Activated CD8-positive, alpha-beta T cell treated with anti-CD3 and anti-CD28 coated beads, Interleukin-2, amount 10 ng/mL, durations not matched to agents 7 days and 5 days (primary cell): ENCODE measurements around the gene EDEM1. TPM values are rescaled to one million over a fixed set of nuclear protein-coding genes. Genes with fewer than 3 reads are reported as not detected.
A peak's percentile ranks its signal among the peaks of the same experiment; 100 is the strongest.

Source experiments
- ATAC-seq: fragments of 150-1000 bp; cut with Tn5 transposase; one replicate; pipeline ENCODE4 v1.10.0; 2021; ENCODE audit warnings: moderate library complexity
- CTCF ChIA-PET: fragments of 350-600 bp; sonication (Branson Sonifier 250); formaldehyde crosslinking; loops from one replicate; lab custom pipeline; 2021; ENCODE audit warnings: antibody characterized with exemption; lab: Charles Lee
- POLR2A ChIA-PET: fragments of 350-600 bp; sonication (Branson Sonifier 250); formaldehyde crosslinking; loops from one replicate; lab custom pipeline; 2021; ENCODE audit warnings: antibody characterized with exemption; lab: Charles Lee
- DNase-seq: peaks from one replicate; pipeline ENCODE4 v3.0.0-alpha.2; 2020
- H3K27ac Mint-ChIP-seq: one replicate; pipeline ENCODE4 v1.8.0; 2021; ENCODE audit warnings: mild to moderate bottlenecking, mixed read lengths
- H3K27me3 Mint-ChIP-seq: one replicate; pipeline ENCODE4 v1.8.0; 2021; ENCODE audit warnings: low read depth, mixed read lengths
- H3K36me3 Mint-ChIP-seq: one replicate; pipeline ENCODE4 v1.8.0; 2021; ENCODE audit warnings: low read depth, mixed read lengths
- H3K4me1 Mint-ChIP-seq: one replicate; pipeline ENCODE4 v1.8.0; 2021; ENCODE audit warnings: low read depth, mixed read lengths
- H3K4me3 Mint-ChIP-seq: one replicate; pipeline ENCODE4 v1.8.0; 2021; ENCODE audit warnings: mild to moderate bottlenecking, mixed read lengths
- H3K9me3 Mint-ChIP-seq: one replicate; pipeline ENCODE4 v1.8.0; 2022; ENCODE audit warnings: mixed read lengths; ENCODE audit not compliant: insufficient read depth
- total RNA-seq, 2 experiments: library from RNA; stranded (reverse); gene quantifications; one replicate each; pipeline ENCODE4 v1.2.3, GENCODE V29; 2021

Gene EDEM1
- total RNA-seq, 2 experiments from 2014 or later: 81.7 to 84.3 TPM

GRCh38 chr3:5191555-5192304 lies 4.2 kb downstream of the EDEM1 start:
- no peaks in the 10 kb centered on the region for H3K9me3 Mint-ChIP-seq
- no peaks in the 10 kb centered on the region for H3K27me3 Mint-ChIP-seq
- peaks cover 63% of the 10 kb centered on the region for H3K4me1 Mint-ChIP-seq
- H3K4me3 Mint-ChIP-seq: peak overlapping the region; percentile 56
- ATAC-seq (no peak), DNase-seq (no peak)
- CTCF ChIA-PET: interaction anchor here (0.9 to 2.5 kb wide), 5 partner anchors 10 to 480 kb away, joined by 4 to 10 read pairs (median 7); no protein-coding TSS in a partner anchor
- POLR2A ChIA-PET: interaction anchor here (1.1 kb wide), 1 partner anchor 10 kb away, joined by 7 read pairs; no protein-coding TSS in a partner anchor
- peaks cover 64% of the 10 kb centered on the region for H3K36me3 Mint-ChIP-seq
- peak overlapping the region; percentile 75 for H3K27ac Mint-ChIP-seq

GRCh38 chr3:5192571-5193365 lies 5.3 kb downstream of the EDEM1 start:
- Mint-ChIP-seq H3K4me3 (peak overlapping the region; percentile 56), H3K27me3 (no peaks in the 10 kb centered on the region), H3K4me1 (peaks cover 69% of the 10 kb centered on the region), H3K27ac (peak overlapping the region; percentile 75), H3K36me3 (peaks cover 74% of the 10 kb centered on the region), H3K9me3 (no peaks in the 10 kb centered on the region)
- POLR2A ChIA-PET: no interaction called here
- DNase-seq (no peak), ATAC-seq (no peak)
- CTCF ChIA-PET: interaction anchor here (0.9 to 2.7 kb wide), 6 partner anchors 9 to 481 kb away, joined by 4 to 10 read pairs (median 8); no protein-coding TSS in a partner anchor

GRCh38 chr3:5194341-5194740 lies 6.8 kb downstream of the EDEM1 start:
- Mint-ChIP-seq H3K4me1 (peaks cover 84% of the 10 kb centered on the region), H3K9me3 (no peaks in the 10 kb centered on the region), H3K4me3 (no peak overlapping the region), H3K27me3 (no peaks in the 10 kb centered on the region), H3K27ac (peak overlapping the region; percentile 71), H3K36me3 (peaks cover 77% of the 10 kb centered on the region)
- POLR2A ChIA-PET: interaction anchor here (1.0 to 1.3 kb wide), 2 partner anchors 8 to 214 kb away, joined by 3 to 5 read pairs; no protein-coding TSS in a partner anchor
- ATAC-seq (peak; percentile 28), DNase-seq (no peak)
- CTCF ChIA-PET: interaction anchor here (0.6 to 2.7 kb wide), 5 partner anchors 33 to 483 kb away, joined by 3 to 10 read pairs (median 8); no protein-coding TSS in a partner anchor

- ChIA-PET CTCF (interaction anchor here (0.6 to 2.7 kb wide), 4 partner anchors 33 to 484 kb away, joined by 3 to 10 read pairs (median 6); no protein-coding TSS in a partner anchor), POLR2A (interaction anchor here (0.5 to 1.0 kb wide), 3 partner anchors 8 to 73 kb away, joined by 3 to 4 read pairs (median 3); partner anchors contain the start of gene ARL8B)
- H3K4me1 Mint-ChIP-seq: peaks cover 88% of the 10 kb centered on the region
- DNase-seq: peak; percentile 70
- H3K27ac Mint-ChIP-seq: peak overlapping the region; percentile 71
- peaks cover 78% of the 10 kb centered on the region for H3K36me3 Mint-ChIP-seq
- ATAC-seq: peak; percentile 70
- peak overlapping the region; percentile 19 for H3K4me3 Mint-ChIP-seq
- no peaks in the 10 kb centered on the region for H3K27me3 Mint-ChIP-seq
- no peaks in the 10 kb centered on the region for H3K9me3 Mint-ChIP-seq
These were observed 7.4 kb downstream of the EDEM1 start for GRCh38 chr3:5194801-5195509.

GRCh38 chr3:5195605-5196004 lies 8.1 kb downstream of the EDEM1 start:
- peaks cover 86% of the 10 kb centered on the region for H3K4me1 Mint-ChIP-seq
- H3K4me3 Mint-ChIP-seq: peak overlapping the region; percentile 9
- POLR2A ChIA-PET: interaction anchor here (0.6 to 1.0 kb wide), 2 partner anchors 73 to 410 kb away, joined by 3 to 4 read pairs; partner anchors contain the start of gene ARL8B
- peak; percentile 6 for ATAC-seq
- peak overlapping the region; percentile 84 for H3K27ac Mint-ChIP-seq
- H3K27me3 Mint-ChIP-seq: no peaks in the 10 kb centered on the region
- CTCF ChIA-PET: interaction anchor here (1.8 to 3.7 kb wide), 2 partner anchors 8 to 484 kb away, joined by 8 to 19 read pairs; partner anchors contain the start of gene EDEM1
- H3K9me3 Mint-ChIP-seq: no peaks in the 10 kb centered on the region
- peaks cover 77% of the 10 kb centered on the region for H3K36me3 Mint-ChIP-seq
- DNase-seq: peak; percentile 43

GRCh38 chr3:5197022-5197421 lies 9.5 kb downstream of the EDEM1 start:
- Mint-ChIP-seq H3K27me3 (no peaks in the 10 kb centered on the region), H3K27ac (peak overlapping the region; percentile 84), H3K4me3 (peak overlapping the region; percentile 46), H3K9me3 (no peaks in the 10 kb centered on the region), H3K4me1 (peaks cover 79% of the 10 kb centered on the region), H3K36me3 (peaks cover 80% of the 10 kb centered on the region)
- CTCF ChIA-PET: interaction anchor here (0.9 to 3.7 kb wide), 9 partner anchors 9 to 485 kb away, joined by 3 to 19 read pairs (median 5); partner anchors contain the start of gene EDEM1
- POLR2A ChIA-PET: interaction anchor here (0.6 to 3.6 kb wide), 7 partner anchors 9 to 893 kb away, joined by 3 to 56 read pairs (median 4); partner anchors contain the start of genes BHLHE40 and EDEM1
- DNase-seq (no peak), ATAC-seq (no peak)

- H3K9me3 Mint-ChIP-seq: no peaks in the 10 kb centered on the region
- peaks cover 79% of the 10 kb centered on the region for H3K36me3 Mint-ChIP-seq
- peak; percentile 65 for DNase-seq
- peak overlapping the region; percentile 84 for H3K27ac Mint-ChIP-seq
- H3K4me1 Mint-ChIP-seq: peaks cover 72% of the 10 kb centered on the region
- ChIA-PET CTCF (interaction anchor here (1.1 to 3.7 kb wide), 9 partner anchors 10 to 486 kb away, joined by 3 to 19 read pairs (median 5); partner anchors contain the start of gene EDEM1), POLR2A (interaction anchor here (0.6 to 3.6 kb wide), 5 partner anchors 9 to 893 kb away, joined by 3 to 56 read pairs (median 4); partner anchors contain the start of genes BHLHE40 and EDEM1)
- peak; percentile 61 for ATAC-seq
- H3K4me3 Mint-ChIP-seq: peak overlapping the region; percentile 46
- no peaks in the 10 kb centered on the region for H3K27me3 Mint-ChIP-seq
These were observed 10.2 kb downstream of the EDEM1 start for GRCh38 chr3:5197470-5198312.

GRCh38 chr3:5198313-5198677 lies 10.8 kb downstream of the EDEM1 start:
- no peaks in the 10 kb centered on the region for H3K27me3 Mint-ChIP-seq
- peak overlapping the region; percentile 84 for H3K27ac Mint-ChIP-seq
- H3K4me3 Mint-ChIP-seq: peak overlapping the region; percentile 37
- DNase-seq (no peak), ATAC-seq (no peak)
- H3K36me3 Mint-ChIP-seq: peaks cover 80% of the 10 kb centered on the region
- ChIA-PET POLR2A (interaction anchor here (1.9 to 3.6 kb wide), 2 partner anchors 10 to 219 kb away, joined by 7 to 56 read pairs; partner anchors contain the start of genes BHLHE40 and EDEM1), CTCF (interaction anchor here (1.1 to 3.7 kb wide), 3 partner anchors 10 to 187 kb away, joined by 4 to 19 read pairs (median 6); partner anchors contain the start of gene EDEM1)
- peaks cover 66% of the 10 kb centered on the region for H3K4me1 Mint-ChIP-seq
- no peaks in the 10 kb centered on the region for H3K9me3 Mint-ChIP-seq

- Mint-ChIP-seq H3K4me3 (no peak overlapping the region), H3K27me3 (no peaks in the 10 kb centered on the region), H3K36me3 (peaks cover 80% of the 10 kb centered on the region), H3K9me3 (no peaks in the 10 kb centered on the region), H3K27ac (peak overlapping the region; percentile 26), H3K4me1 (peaks cover 61% of the 10 kb centered on the region)
- DNase-seq (no peak), ATAC-seq (no peak)
- ChIA-PET CTCF (interaction anchor here (1.6 to 3.7 kb wide), 2 partner anchors 11 to 188 kb away, joined by 6 to 19 read pairs; partner anchors contain the start of gene EDEM1), POLR2A (interaction anchor here (3.6 kb wide), 1 partner anchor 11 kb away, joined by 56 read pairs; the partner anchor contains the start of gene EDEM1)
These were observed 11.7 kb downstream of the EDEM1 start for GRCh38 chr3:5198986-5199731.
